Measurements from ENCODE around the gene ZNF300. TPM values are rescaled to one million over a fixed set of nuclear protein-coding genes. Genes with fewer than 3 reads are reported as not detected.

The ZNF300 gene
- total RNA-seq, 4 donors from 2014 or later = 1.7 to 3.1 (median 2.4) TPM

- peaks cover 31 to 58% (median 39%) of the 10 kb centered on the region in 4 donors for H3K36me3 ChIP-seq
- no peak overlapping the region for H3K4me3 ChIP-seq
- peaks cover 17 to 98% (median 94%) of the 10 kb centered on the region in 4 donors for H3K9me3 ChIP-seq
- no peaks in the 10 kb centered on the region for H3K27me3 ChIP-seq
- TF ChIP-seq EP300 (IDR thresholded peaks at IDR 0.05) (no peak), POLR2A (IDR thresholded peaks at IDR 0.05; ENCODE audit: low read depth) (no peak), CTCF (IDR thresholded peaks at IDR 0.05) (no peak), POLR2AphosphoS5 (IDR thresholded peaks at IDR 0.05) (no peak)
- H3K4me1 ChIP-seq = no peaks in the 10 kb centered on the region
- DNase-seq (ENCODE audit: extremely low spot score) = no peak
- no peak overlapping the region for H3K27ac ChIP-seq (replicated peaks in 1 of 4)
- intact Hi-C loops (cut with DNase I) = no loop called here
These were observed 26.7 kb upstream of the ZNF300 start for GRCh38 chr5:150931368-150931965.

DNA sequence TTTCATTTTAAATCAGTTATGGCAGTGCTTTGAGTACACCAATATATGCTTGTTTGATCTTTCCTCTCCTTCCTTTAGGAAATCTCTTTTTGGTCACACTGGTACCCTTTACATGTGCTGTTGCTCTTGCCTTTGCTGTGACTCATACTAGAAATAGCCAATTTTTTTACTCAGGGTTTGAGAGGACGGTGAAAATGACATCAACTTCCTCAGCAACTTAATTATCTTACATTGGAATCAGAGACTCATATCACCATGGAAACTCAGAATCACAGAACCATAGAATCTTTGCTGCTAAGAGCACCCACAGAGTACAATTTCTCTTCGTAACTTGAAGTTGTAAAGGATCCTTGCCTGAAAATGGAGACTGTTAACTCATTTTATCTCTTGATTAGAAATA is 13.8 kb upstream of the ZNF300 start:
- 48% methylated on average over 2 of the region's 2 CpGs for WGBS

GRCh38 chr5:150912312-150912814 is 7.6 kb upstream of the ZNF300 start:
- WGBS = 92% methylated on average over 2 of the region's 2 CpGs
- Histone ChIP-seq H3K36me3 (no peaks in the 10 kb centered on the region), H3K4me1 (no peaks in the 10 kb centered on the region), H3K27me3 (no peaks in the 10 kb centered on the region), H3K9me3 (peaks cover 0 to 81% (median 68%) of the 10 kb centered on the region in 4 donors), H3K4me3 (no peak overlapping the region), H3K27ac (replicated peaks in 1 of 4) (no peak overlapping the region)
- no peak for DNase-seq (ENCODE audit: extremely low spot score)
- TF ChIP-seq CTCF (IDR thresholded peaks at IDR 0.05) (no peak), POLR2AphosphoS5 (IDR thresholded peaks at IDR 0.05) (no peak), EP300 (IDR thresholded peaks at IDR 0.05) (no peak), POLR2A (IDR thresholded peaks at IDR 0.05; ENCODE audit: low read depth) (no peak)
- intact Hi-C loops (cut with DNase I) = no loop called here

More for the DNA sequence above, 13.8 kb upstream of the ZNF300 start:
- intact Hi-C loops (cut with DNase I) = no loop called here
- Histone ChIP-seq H3K4me3 (no peak overlapping the region), H3K27me3 (no peaks in the 10 kb centered on the region), H3K27ac (replicated peaks in 1 of 4) (no peak overlapping the region), H3K36me3 (no peaks in the 10 kb centered on the region), H3K9me3 (peaks cover 0 to 88% (median 86%) of the 10 kb centered on the region in 4 donors), H3K4me1 (no peaks in the 10 kb centered on the region)
- no peak for DNase-seq (ENCODE audit: extremely low spot score)
- TF ChIP-seq EP300 (IDR thresholded peaks at IDR 0.05) (no peak), CTCF (IDR thresholded peaks at IDR 0.05) (no peak), POLR2AphosphoS5 (IDR thresholded peaks at IDR 0.05) (no peak), POLR2A (IDR thresholded peaks at IDR 0.05; ENCODE audit: low read depth) (no peak)

- WGBS = 25% methylated on average over 4 of the region's 4 CpGs
- Histone ChIP-seq H3K9me3 (peaks cover 3 to 67% (median 44%) of the 10 kb centered on the region in 4 donors), H3K36me3 (peaks cover 1 to 22% (median 8%) of the 10 kb centered on the region in 4 donors), H3K4me1 (peaks cover 0 to 12% (median 5%) of the 10 kb centered on the region in 4 donors), H3K4me3 (peak overlapping the region; percentile 52 to 63 (median 58)), H3K27me3 (no peaks in the 10 kb centered on the region), H3K27ac (replicated peaks in 1 of 4) (peak overlapping the region in 3 of 4 donors; percentile 66 to 69 (median 69))
- intact Hi-C loops (cut with DNase I) = loop anchor here (2.0 kb wide), 1 partner anchor 42 kb away; no protein-coding TSS in a partner anchor
- DNase-seq (ENCODE audit: extremely low spot score) = no peak
- no peak for TF ChIP-seq POLR2AphosphoS5 (IDR thresholded peaks at IDR 0.05)
- TF ChIP-seq POLR2A (IDR thresholded peaks at IDR 0.05; ENCODE audit: low read depth) = no peak
- no peak for TF ChIP-seq EP300 (IDR thresholded peaks at IDR 0.05)
- no peak for TF ChIP-seq CTCF (IDR thresholded peaks at IDR 0.05)
These were observed 518 bp upstream of the ZNF300 start for GRCh38 chr5:150905312-150905683.
